ENCODE data around the gene PDGFRA.
A peak's percentile ranks its signal among the peaks of the same experiment; 100 is the strongest.

Gene PDGFRA

GRCh38 chr4:54254116-54254914, 25.2 kb downstream of the PDGFRA start:
- no peak for TF ChIP-seq CTCF (conservative IDR thresholded peaks at IDR 0.05; ENCODE audit: low read length)
- H3K4me3 ChIP-seq (ENCODE audit: low read length): no peak overlapping the region
- DNase-seq (ENCODE audit: low read depth): peak; percentile 22

- H3K4me3 ChIP-seq (ENCODE audit: low read length): no peak overlapping the region
- no peak for TF ChIP-seq CTCF (conservative IDR thresholded peaks at IDR 0.05; ENCODE audit: low read length)
Measured at GRCh38 chr4:54254915-54255246, 25.8 kb downstream of the PDGFRA start.

GRCh38 chr4:54255881-54256280, 26.8 kb downstream of the PDGFRA start:
- TF ChIP-seq CTCF (conservative IDR thresholded peaks at IDR 0.05; ENCODE audit: low read length): no peak
- DNase-seq (ENCODE audit: low read depth): peak; percentile 69
- H3K4me3 ChIP-seq (ENCODE audit: low read length): no peak overlapping the region

More at GRCh38 chr4:54254915-54255246, 25.8 kb downstream of the PDGFRA start:
- peak; percentile 31 for DNase-seq (ENCODE audit: low read depth)

- no peak overlapping the region for H3K4me3 ChIP-seq (ENCODE audit: low read length)
- TF ChIP-seq CTCF (conservative IDR thresholded peaks at IDR 0.05; ENCODE audit: low read length): no peak
- no peak for DNase-seq (ENCODE audit: low read depth)
Measured at GRCh38 chr4:54256491-54257486, 27.7 kb downstream of the PDGFRA start.

- no peak for TF ChIP-seq CTCF (conservative IDR thresholded peaks at IDR 0.05; ENCODE audit: low read length)
Measured at GRCh38 chr4:54265366-54265765, 36.3 kb downstream of the PDGFRA start.

GRCh38 chr4:54268151-54268550, 39.1 kb downstream of the PDGFRA start:
- H3K4me3 ChIP-seq (ENCODE audit: low read length): no peak overlapping the region
- DNase-seq (ENCODE audit: low read depth): peak; percentile 59
- TF ChIP-seq CTCF (conservative IDR thresholded peaks at IDR 0.05; ENCODE audit: low read length): no peak

More at GRCh38 chr4:54265366-54265765, 36.3 kb downstream of the PDGFRA start:
- no peak overlapping the region for H3K4me3 ChIP-seq (ENCODE audit: low read length)
- DNase-seq (ENCODE audit: low read depth): no peak

All from AG10803 (cell line).